PFSK-1 (cell line): ENCODE data around the gene ZNF662.

Experiments
- FOXP2 ChIP-seq: optimal IDR thresholded peaks from 2 replicates; pipeline ENCODE3; 2011; ENCODE audit warnings: borderline replicate concordance, control low read depth, inconsistent platforms; ENCODE audit not compliant: insufficient read depth; ENCODE audit errors: extremely low read length, extremely low read depth
- POLR2AphosphoS5 ChIP-seq: IDR thresholded peaks from 2 replicates; pipeline ENCODE4 v1.6.1; 2012; ENCODE audit warnings: low read depth, mild to moderate bottlenecking, control low read depth, low read length, moderate library complexity
- SIN3A ChIP-seq: IDR thresholded peaks from 2 replicates; pipeline ENCODE4 v1.6.1; 2012; ENCODE audit warnings: mild to moderate bottlenecking, low read length, moderate library complexity, borderline replicate concordance; ENCODE audit not compliant: insufficient read depth
- TAF1 ChIP-seq: IDR thresholded peaks from 2 replicates; pipeline ENCODE4 v1.6.1; 2012; ENCODE audit warnings: low read length, control low read depth, borderline replicate concordance; ENCODE audit not compliant: insufficient read depth
- TF ChIP-seq, protein P1 (sequence below), 2 experiments: IDR thresholded peaks; 2 replicates each; pipeline versions ENCODE4 v1.6.1 to v1.8.0; 2011 to 2012; ENCODE audit warnings: low read depth in 2 of 2, low read length in 2 of 2, control low read depth in 1 of 2, inconsistent platforms in 1 of 2, mild to moderate bottlenecking in 1 of 2, moderate library complexity in 1 of 2; ENCODE audit not compliant: insufficient read depth in 1 of 2

DNA sequence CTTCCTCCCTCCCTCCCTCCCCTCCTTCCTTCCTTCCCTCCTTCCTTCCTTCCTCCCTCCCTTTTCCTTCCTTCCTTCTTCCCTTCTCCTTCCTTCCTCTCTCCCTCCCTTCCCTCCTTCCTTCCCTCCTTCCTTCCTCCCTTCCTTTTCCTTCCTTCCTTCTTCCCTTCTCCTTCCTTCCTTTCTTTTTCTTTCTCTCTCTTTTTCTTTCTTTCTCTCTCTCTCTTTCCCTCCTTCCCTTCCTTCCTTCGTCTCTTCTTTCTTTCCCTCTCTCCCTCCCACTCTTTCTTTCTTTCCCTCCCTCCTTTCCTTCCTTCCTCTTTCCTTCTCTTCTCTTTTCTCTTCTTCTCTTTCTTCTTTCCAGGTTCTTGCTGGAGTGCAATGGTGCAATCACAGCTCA, 1.9 kb upstream of the ZNF662 start:
- TF ChIP-seq POLR2AphosphoS5 (no peak), SIN3A (no peak), TAF1 (no peak), FOXP2 (no peak)
- TF ChIP-seq, protein P1, sequence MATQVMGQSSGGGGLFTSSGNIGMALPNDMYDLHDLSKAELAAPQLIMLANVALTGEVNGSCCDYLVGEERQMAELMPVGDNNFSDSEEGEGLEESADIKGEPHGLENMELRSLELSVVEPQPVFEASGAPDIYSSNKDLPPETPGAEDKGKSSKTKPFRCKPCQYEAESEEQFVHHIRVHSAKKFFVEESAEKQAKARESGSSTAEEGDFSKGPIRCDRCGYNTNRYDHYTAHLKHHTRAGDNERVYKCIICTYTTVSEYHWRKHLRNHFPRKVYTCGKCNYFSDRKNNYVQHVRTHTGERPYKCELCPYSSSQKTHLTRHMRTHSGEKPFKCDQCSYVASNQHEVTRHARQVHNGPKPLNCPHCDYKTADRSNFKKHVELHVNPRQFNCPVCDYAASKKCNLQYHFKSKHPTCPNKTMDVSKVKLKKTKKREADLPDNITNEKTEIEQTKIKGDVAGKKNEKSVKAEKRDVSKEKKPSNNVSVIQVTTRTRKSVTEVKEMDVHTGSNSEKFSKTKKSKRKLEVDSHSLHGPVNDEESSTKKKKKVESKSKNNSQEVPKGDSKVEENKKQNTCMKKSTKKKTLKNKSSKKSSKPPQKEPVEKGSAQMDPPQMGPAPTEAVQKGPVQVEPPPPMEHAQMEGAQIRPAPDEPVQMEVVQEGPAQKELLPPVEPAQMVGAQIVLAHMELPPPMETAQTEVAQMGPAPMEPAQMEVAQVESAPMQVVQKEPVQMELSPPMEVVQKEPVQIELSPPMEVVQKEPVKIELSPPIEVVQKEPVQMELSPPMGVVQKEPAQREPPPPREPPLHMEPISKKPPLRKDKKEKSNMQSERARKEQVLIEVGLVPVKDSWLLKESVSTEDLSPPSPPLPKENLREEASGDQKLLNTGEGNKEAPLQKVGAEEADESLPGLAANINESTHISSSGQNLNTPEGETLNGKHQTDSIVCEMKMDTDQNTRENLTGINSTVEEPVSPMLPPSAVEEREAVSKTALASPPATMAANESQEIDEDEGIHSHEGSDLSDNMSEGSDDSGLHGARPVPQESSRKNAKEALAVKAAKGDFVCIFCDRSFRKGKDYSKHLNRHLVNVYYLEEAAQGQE (IDR thresholded peaks at IDR 0.05; ENCODE audit: insufficient read depth in 1 of 2, low read depth in 2 of 2, low read length in 2 of 2) = no peak
